Caco-2 (cell line): ENCODE measurements around the gene KCTD15. TPM values are rescaled to one million over a fixed set of nuclear protein-coding genes. Genes with fewer than 3 reads are reported as not detected.

Source experiments
- BruUV-seq: library from RNA; stranded (reverse); fragments of 400-500 nt; replicated peaks from 2 replicates; lab custom pipeline; 2021; lab: Mats Ljungman, UMichigan
- CTCF ChIA-PET: fragments of 300-600 bp; sonication (Branson Sonifier 250); formaldehyde crosslinking; loops from one replicate; lab custom pipeline; 2022; ENCODE audit warnings: antibody characterized with exemption; lab: Charles Lee
- POLR2A ChIA-PET: fragments of 300-600 bp; sonication (Branson Sonifier 250); formaldehyde crosslinking; loops from one replicate; lab custom pipeline; 2022; ENCODE audit warnings: antibody characterized with exemption; lab: Charles Lee
- DNase-seq, 2 experiments: peaks; one replicate each; pipeline versions ENCODE4 v3.0.0 to v3.0.0-alpha.2; 2020 to 2022
- H3K27me3 ChIP-seq: replicated peaks from 2 replicates; pipeline ENCODE4 v1.6.0; 2011; ENCODE audit warnings: low read length; ENCODE audit not compliant: control insufficient read depth, insufficient read depth
- H3K36me3 ChIP-seq: 2 replicates; pipeline ENCODE4 v1.5.1; 2011; ENCODE audit warnings: low read length; ENCODE audit not compliant: control insufficient read depth, insufficient read depth
- H3K4me1 ChIP-seq: fragments of 250-450 bp; sonication (Bioruptor Pico); 2 replicates; pipeline ENCODE4 v1.5.1; 2020; ENCODE audit warnings: mild to moderate bottlenecking
- H3K4me3 ChIP-seq: 2 replicates; pipeline ENCODE4 v1.5.1; 2011; ENCODE audit warnings: low read depth, mild to moderate bottlenecking, control low read depth, low read length
- H3K9me3 ChIP-seq: fragments of 250-450 bp; sonication (Bioruptor Pico); 2 replicates; pipeline ENCODE4 v1.5.1; 2020; ENCODE audit warnings: mild to moderate bottlenecking, moderate library complexity
- H3K27ac Mint-ChIP-seq: one replicate; pipeline ENCODE4 v1.8.0; 2022; ENCODE audit warnings: mixed read lengths; ENCODE audit not compliant: unreplicated experiment
- H3K27me3 Mint-ChIP-seq: one replicate; pipeline ENCODE4 v1.8.0; 2022; ENCODE audit warnings: mixed read lengths; ENCODE audit not compliant: insufficient read depth, unreplicated experiment
- H3K36me3 Mint-ChIP-seq: one replicate; pipeline ENCODE4 v1.8.0; 2022; ENCODE audit warnings: mild to moderate bottlenecking, mixed read lengths; ENCODE audit not compliant: insufficient read depth, unreplicated experiment
- H3K4me1 Mint-ChIP-seq: one replicate; pipeline ENCODE4 v1.8.0; 2022; ENCODE audit warnings: low read depth, mixed read lengths; ENCODE audit not compliant: unreplicated experiment
- H3K4me3 Mint-ChIP-seq: one replicate; pipeline ENCODE4 v1.8.0; 2022; ENCODE audit warnings: mild to moderate bottlenecking, moderate library complexity, mixed read lengths; ENCODE audit not compliant: unreplicated experiment
- H3K9me3 Mint-ChIP-seq: one replicate; pipeline ENCODE4 v1.8.0; 2022; ENCODE audit warnings: mixed read lengths; ENCODE audit not compliant: unreplicated experiment
- CTCF ChIP-seq, 2 experiments: fragments of 200-600 bp in 1 of 2; IDR thresholded peaks; 1 replicate in 1 of 2; 2 replicates in 1 of 2; pipeline versions ENCODE4 v1.5.1 to v1.8.0; 2011 to 2022; ENCODE audit warnings: antibody characterized with exemption in 1 of 2, control low read depth in 1 of 2, inconsistent platforms in 1 of 2, low read depth in 1 of 2, low read length in 1 of 2, mild to moderate bottlenecking in 1 of 2, moderate library complexity in 1 of 2; ENCODE audit not compliant: insufficient read depth in 1 of 2, severe bottlenecking in 1 of 2, unreplicated experiment in 1 of 2
- intact Hi-C: fragments of 100-400 bp; cut with micrococcal nuclease; formaldehyde crosslinking; loops from one replicate; pipeline ENCODE4 v1.10.0; 2022; ENCODE audit not compliant: unreplicated experiment
- total RNA-seq: library from RNA; stranded (reverse); gene quantifications from 2 replicates; pipeline ENCODE4 v1.2.3, GENCODE V29; 2022

The KCTD15 gene
- total RNA-seq, 1 experiment from 2014 or later = 34.6 TPM

- H3K4me3 ChIP-seq = no peak overlapping the region
- H3K9me3 ChIP-seq = no peaks in the 10 kb centered on the region
- BruUV-seq = no TSS peak
- H3K27me3 ChIP-seq = no peaks in the 10 kb centered on the region
- Mint-ChIP-seq H3K27ac (no peak overlapping the region), H3K9me3 (no peaks in the 10 kb centered on the region), H3K36me3 (no peaks in the 10 kb centered on the region), H3K27me3 (no peaks in the 10 kb centered on the region), H3K4me1 (no peaks in the 10 kb centered on the region), H3K4me3 (no peak overlapping the region)
- H3K36me3 ChIP-seq = no peaks in the 10 kb centered on the region
- intact Hi-C loops = no loop called here
- ChIA-PET POLR2A (no interaction called here), CTCF (interaction anchor here (1.0 kb wide), 1 partner anchor 24 kb away, joined by 3 read pairs; no protein-coding TSS in a partner anchor)
- no peaks in the 10 kb centered on the region for H3K4me1 ChIP-seq
- DNase-seq = no peak
- TF ChIP-seq CTCF (IDR thresholded peaks at IDR 0.05; ENCODE audit: insufficient read depth in 1 of 2, low read depth in 1 of 2, low read length in 1 of 2, severe bottlenecking in 1 of 2, unreplicated experiment in 1 of 2) = no peak
These were observed 5.3 kb downstream of the KCTD15 start for GRCh38 chr19:33802001-33802400.

- Histone ChIP-seq H3K36me3 (no peaks in the 10 kb centered on the region), H3K9me3 (no peaks in the 10 kb centered on the region), H3K4me3 (no peak overlapping the region), H3K27me3 (no peaks in the 10 kb centered on the region), H3K4me1 (no peaks in the 10 kb centered on the region)
- ChIA-PET POLR2A (no interaction called here), CTCF (no interaction called here)
- H3K27ac Mint-ChIP-seq = no peak overlapping the region
- H3K27me3 Mint-ChIP-seq = no peaks in the 10 kb centered on the region
- intact Hi-C loops = no loop called here
- TF ChIP-seq CTCF (IDR thresholded peaks at IDR 0.05; ENCODE audit: insufficient read depth in 1 of 2, low read depth in 1 of 2, low read length in 1 of 2, severe bottlenecking in 1 of 2, unreplicated experiment in 1 of 2) = no peak
- no peaks in the 10 kb centered on the region for H3K9me3 Mint-ChIP-seq
- DNase-seq = no peak
- no peaks in the 10 kb centered on the region for H3K36me3 Mint-ChIP-seq
- no peak overlapping the region for H3K4me3 Mint-ChIP-seq
- no peaks in the 10 kb centered on the region for H3K4me1 Mint-ChIP-seq
- no TSS peak for BruUV-seq
These were observed 6.1 kb downstream of the KCTD15 start for GRCh38 chr19:33802801-33803200.

- Mint-ChIP-seq H3K27ac (no peak overlapping the region), H3K9me3 (no peaks in the 10 kb centered on the region), H3K4me1 (no peaks in the 10 kb centered on the region), H3K36me3 (no peaks in the 10 kb centered on the region), H3K4me3 (no peak overlapping the region), H3K27me3 (no peaks in the 10 kb centered on the region)
- intact Hi-C loops = no loop called here
- no peaks in the 10 kb centered on the region for H3K9me3 ChIP-seq
- H3K4me3 ChIP-seq = no peak overlapping the region
- CTCF ChIA-PET = no interaction called here
- no peaks in the 10 kb centered on the region for H3K4me1 ChIP-seq
- DNase-seq = no peak
- no TSS peak for BruUV-seq
- POLR2A ChIA-PET = no interaction called here
- no peaks in the 10 kb centered on the region for H3K36me3 ChIP-seq
- H3K27me3 ChIP-seq = no peaks in the 10 kb centered on the region
- no peak for TF ChIP-seq CTCF (IDR thresholded peaks at IDR 0.05; ENCODE audit: insufficient read depth in 1 of 2, low read depth in 1 of 2, low read length in 1 of 2, severe bottlenecking in 1 of 2, unreplicated experiment in 1 of 2)
These were observed 6.7 kb downstream of the KCTD15 start for GRCh38 chr19:33803383-33803782.
